Mucosa of gallbladder (tissue), 1 donor: ENCODE data around the gene KCTD1. TPM values are rescaled to one million over a fixed set of nuclear protein-coding genes. Genes with fewer than 3 reads are reported as not detected.

Source experiments
- DNase-seq: peaks from one replicate; pipeline ENCODE4 v3.0.0-alpha.2; 2020; ENCODE audit warnings: low spot score
- total RNA-seq: library from RNA; stranded (reverse); gene quantifications from one replicate; pipeline ENCODE4 v1.2.1, GENCODE V29; 2021
- donor health status: DM: no; HTN: no; CAD: no.

KCTD1 gene
- total RNA-seq, 1 donor from 2014 or later = 21.4 TPM

DNA sequence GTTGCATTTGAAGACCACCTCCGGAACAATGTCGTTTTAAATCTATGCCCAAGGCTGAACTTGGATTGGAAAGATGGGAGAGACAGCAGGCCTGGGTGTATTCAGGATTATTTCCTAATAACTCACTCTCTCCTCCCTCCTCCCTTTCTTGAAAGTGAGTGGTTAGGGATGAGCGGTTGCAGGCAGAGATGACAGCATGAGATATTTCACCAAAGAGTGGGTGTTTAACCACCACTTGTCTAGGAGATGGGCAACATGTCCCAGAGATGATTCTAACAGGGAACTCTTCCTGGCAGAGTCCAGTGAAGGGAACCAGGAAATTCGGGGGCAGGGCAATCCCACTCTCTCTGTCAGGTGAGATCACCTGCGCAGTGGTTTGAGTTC lies 123.2 kb downstream of the KCTD1 start:
- no peak for DNase-seq

DNA sequence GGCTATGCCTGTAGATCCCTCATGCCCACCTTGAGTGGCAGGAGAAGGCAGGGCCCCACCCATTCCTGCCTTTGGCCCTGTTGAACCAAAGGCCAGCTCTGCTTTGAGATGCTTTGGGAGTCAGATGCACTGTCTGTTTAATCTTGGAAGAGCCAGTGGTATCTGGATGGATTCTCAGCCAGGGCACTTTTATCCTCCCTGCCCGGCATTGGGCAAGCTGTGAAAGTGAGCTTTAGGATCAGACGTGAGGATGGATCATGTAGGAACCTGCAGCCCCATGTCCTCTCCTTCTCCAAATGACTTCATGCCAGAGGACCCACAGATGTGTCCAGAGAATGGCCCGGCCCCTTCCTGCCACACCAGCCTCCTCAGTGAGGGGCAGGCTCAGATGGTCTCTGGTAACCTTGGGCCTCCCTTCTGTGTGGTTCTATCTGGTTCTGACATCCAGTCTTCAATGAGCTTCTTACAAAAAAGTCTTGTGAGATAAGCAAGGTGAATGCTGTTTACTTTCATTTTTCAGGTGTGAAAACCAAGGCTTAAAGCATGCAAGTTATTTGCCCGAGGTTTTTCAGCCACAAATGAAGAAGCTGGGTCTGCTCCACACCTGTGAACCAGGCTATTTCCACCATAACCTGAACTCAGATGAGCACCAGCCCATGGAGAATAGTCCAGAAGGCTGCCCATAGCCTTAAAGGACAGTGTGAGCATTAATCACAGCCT lies 123.8 kb downstream of the KCTD1 start:
- no peak for DNase-seq

DNA sequence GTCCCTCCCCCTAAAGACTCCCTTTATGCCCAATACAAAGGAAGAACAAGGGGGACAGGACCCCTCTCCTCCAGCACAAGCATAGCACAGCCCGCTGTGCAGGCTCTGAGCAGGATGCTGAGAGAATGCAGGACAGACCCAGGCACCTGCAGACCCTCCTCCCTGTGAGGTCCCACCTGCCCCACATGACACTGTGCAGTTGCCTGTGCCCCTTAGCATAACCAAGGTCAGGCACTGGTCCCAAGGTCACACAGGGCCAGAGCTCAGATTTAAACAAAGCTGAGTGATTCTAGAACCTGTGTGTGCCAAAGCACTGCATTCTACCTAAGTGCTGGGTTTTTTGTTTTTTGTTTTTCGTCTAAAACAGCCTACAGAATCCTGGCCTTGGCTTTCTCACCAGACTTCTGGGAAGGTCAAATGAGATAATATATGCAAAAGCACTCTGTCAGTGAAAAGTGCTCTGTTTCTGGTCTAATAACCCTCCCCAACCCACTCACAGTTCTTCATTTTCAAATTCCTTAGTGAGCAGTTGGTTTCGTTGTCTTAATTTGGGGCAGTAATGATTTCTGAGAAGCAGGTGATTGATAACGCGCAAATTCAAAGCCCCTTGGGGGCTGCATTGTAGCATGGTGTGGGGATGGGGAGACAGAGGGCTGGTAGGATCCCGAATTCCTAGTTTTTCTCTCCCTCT lies 125.7 kb downstream of the KCTD1 start:
- no peak for DNase-seq

DNA sequence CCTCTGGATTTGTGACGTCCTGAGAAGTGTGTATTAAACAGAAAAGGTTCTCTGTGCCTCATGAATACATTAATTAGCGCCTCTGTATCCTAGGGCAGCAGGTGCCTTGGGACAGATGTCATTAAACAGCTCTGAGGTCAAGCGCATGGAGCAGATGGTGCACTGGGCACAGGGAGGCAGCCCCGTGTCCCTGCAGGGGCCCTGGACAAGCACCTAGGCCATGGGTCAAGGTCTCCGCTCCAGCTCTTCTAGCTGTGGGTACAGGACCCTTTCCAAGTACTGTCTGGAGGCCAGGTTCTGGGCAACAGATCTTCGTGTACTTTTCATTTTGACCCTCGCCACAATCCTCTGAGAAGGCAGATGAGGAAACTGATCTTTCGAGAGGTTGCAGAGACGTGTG lies 126.4 kb downstream of the KCTD1 start:
- DNase-seq = no peak

DNA sequence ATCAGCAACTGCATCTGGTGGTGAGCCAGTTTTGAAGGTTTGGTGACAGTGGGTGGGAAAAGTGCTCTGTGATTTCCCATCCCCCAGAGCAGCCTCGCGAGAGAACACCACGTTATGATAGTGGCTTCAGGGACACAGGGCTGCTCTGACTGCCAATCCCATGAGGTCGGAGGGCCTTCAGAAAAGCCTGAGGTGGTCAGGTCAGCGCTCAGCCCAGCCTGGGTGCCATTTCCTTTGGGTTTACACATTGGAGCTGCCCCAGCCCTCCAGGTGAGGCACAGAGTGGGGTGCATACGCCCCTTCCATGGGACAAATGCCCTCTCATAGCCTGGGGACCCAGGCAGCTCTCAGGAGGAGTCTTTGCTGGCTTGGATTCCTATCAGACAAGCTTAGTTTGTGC lies 126.8 kb downstream of the KCTD1 start:
- DNase-seq = peak; percentile 3

DNA sequence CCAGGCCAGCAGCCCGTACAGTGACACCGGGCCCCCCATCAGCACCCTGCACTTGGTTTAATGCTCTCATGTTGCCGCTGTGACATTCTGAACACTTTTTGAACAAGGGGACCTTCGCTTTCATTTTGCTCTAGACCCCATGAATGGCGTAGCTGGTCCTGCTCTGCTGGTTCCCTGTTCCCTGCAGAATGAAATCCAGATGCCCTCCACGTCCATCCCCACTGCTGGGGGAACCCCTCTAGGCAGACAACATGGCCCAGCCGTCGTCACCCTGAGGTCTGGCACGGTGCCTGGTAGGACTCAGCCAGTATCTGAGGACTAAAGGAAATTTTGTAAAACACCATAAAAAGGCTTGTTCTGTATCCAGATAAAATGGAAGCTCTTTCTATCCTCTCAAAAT lies 128.6 kb downstream of the KCTD1 start:
- no peak for DNase-seq

DNA sequence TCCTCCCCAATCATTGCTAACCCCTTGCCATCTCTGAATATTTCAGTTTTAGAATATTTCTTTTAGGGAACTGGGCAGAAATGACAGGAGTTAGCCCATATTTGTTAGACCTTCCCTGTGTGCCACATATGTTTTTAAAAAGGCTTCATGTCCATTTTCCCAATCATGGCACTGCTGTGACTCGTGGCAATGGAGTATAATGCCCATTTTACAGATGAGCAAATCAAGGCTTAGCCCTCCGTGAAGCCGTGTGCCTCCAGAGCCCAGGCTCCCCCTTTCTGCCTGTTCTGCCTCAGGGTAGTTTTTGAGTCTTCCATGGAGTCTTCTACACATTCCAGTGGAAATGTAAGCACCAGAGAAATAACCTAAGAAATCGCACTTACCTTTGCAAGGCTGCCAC lies 130.1 kb downstream of the KCTD1 start:
- no peak for DNase-seq

DNA sequence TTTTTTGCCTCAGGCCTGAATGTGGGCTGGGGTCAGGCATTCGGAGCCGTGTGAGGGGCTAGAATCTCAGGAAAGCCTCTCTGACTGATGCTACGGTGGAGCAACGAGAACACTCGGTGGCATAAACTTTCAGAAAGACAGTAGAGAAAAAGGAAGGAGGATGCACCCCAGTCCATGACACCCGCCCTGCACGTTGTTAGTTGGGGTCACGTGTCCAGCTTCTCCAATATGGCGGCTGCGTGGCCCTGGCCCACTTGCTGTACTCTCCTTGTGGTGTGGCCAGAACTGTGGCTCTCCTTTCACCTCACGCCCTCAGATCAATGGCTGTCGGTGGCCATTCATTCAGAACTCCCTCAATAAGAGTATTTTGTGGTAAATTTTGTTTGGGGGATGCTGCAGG lies 131.2 kb downstream of the KCTD1 start:
- no peak for DNase-seq

DNA sequence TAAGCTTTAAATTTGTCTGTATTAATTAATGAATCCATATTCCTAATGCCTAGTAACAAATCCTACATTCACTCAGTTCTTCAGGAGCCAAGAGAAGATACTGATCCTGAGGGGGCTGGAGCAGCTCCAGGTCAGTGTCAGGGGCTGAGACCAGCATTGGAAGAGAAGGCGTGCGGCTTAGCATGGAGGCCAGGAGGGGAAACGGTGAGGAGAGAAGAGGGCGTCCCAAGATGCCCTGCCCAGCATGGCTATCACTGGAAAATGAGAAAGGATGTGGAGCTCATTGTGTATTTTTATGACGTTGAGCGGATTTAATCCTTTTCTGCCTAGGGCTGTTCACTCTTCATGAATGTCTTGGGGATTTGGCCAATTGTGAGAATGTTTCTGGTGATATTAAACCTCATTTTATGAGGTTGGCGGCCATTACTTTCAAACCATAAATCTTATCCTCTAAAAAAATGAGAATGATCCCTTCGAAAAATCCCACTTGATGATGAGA lies 131.7 kb downstream of the KCTD1 start:
- DNase-seq = no peak

DNA sequence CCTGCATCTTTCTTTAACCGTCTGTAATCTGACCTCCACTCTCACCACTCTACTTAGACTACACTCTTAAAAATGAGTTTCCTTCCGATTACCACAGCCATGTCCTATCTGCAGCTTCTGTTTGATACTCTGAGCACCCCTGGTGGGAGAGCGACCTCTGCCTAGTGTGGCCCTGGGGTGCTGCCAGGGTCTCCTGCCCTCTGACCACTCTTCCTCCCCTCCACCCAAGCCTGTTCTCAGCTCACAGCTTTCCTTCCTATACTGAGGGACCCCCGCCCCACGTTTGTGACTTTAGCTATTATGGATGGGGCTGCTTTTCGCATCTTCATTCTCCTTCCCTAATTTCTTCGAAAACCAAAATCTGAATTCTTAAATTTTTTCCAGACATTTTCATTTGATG lies 132.7 kb downstream of the KCTD1 start:
- DNase-seq = no peak

DNA sequence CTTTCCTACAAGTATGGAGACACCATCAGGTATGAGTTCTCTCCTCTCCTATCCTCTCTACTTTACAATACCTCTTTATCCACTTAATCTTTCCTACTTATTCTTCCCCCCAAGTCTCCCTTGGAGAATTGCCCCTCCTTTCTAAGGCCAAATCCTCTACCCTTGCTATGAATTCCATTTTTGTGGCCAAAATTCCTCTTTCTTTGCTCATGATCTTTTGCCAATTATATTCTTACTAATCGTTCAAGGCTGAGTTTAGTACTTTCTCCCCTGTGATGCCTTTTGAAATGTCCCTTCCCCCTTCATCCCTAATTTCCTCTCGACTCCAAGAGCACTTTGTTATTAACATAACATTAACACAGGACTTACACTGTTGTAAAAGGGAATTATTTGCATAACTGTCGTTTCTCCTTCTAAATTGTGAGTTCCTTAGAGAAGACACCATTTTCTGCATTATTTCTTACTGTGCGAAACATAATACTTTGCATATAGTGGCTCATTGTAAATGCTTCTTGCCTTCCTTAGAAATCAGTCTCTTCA lies 133.4 kb downstream of the KCTD1 start:
- no peak for DNase-seq

DNA sequence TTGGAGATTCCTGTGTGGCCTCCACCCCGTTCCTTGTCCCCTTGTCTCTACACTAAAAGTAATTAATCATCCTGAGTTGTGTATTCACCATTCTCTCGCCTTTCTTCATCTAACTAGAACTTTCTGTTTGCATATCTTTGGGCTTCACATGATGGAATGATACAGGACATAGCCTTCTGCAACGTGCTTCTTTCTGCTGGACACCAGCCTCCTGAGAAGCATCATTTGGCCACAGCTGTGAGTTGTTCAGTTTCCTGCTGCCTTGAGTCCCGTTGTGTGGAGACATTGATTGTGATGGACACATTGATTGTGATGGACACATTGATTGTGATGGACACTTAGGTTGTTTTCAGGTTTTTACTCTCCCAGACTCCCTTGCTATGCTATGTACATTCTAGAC lies 139.3 kb downstream of the KCTD1 start:
- no peak for DNase-seq

DNA sequence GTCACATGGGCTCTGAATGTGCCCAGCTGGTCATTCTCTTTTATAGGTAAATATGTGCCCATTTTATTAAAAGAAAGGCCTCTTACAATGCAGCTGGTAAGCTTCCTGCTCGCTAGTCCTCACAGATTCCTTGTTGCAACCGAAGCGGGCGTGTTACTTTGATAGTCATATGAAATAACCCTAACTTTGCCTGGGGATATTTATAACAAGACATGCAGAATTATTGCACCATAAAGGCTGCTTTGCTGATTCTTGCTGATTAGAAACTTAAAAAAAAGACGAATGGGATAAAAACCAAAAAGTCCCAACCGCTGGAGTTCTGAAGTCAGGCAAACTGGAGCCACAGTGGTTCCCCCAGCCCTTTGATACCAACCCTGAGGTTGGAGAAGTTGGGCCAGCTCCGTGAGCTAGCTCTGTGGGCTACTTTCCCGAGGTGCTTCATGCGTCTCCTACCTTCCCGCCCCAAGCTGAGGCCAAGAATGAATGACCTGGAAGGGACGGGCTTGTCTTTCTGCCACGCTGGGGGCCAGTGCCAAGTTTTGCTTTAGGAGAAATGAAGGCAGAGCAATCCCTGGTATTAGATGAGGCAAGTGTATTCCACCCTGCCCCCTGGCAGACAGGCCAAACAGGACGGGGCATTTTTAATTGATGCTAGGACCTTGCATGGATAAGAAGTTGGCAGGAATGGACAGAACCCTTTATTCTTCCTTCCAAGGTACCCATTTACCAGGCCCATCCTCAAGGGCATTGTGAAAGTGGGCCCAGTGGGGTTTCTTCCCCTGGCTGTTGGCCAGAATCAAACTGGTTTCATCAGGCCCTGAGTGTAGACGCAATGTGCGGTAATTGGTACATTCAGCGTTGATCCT lies 140.4 kb downstream of the KCTD1 start:
- no peak for DNase-seq

DNA sequence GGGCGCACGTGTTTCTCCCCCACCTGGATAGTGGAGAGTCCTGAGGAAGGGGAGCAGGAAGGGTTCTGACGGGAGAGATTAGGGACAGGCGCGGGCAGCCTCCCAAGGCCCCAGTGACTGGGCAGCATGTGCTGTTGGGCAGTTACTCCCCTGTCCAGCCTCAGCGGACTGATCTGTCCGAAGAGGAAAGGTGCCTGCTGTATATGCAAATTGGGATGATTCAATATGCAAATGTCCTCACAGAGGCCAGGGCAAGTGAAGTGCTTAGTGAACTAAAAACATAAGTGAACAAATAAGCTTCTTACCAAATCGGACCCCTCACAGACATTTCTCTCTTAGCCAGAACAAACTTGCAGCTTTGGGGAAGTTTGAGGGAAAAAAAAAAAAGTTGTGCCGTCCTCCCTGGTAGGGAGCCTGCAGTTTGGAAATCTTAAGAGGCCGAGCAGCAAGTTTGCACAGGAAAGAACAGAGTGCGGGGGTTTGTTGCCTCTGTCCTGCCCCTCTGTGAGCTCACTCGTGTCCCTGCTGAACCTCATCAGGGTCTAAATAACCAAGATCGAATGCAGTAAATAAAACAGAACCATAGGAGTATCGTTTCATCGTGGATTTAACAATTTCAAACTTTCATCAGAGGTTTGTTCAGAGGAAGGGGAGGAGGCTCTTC lies 141.4 kb downstream of the KCTD1 start:
- DNase-seq = no peak

DNA sequence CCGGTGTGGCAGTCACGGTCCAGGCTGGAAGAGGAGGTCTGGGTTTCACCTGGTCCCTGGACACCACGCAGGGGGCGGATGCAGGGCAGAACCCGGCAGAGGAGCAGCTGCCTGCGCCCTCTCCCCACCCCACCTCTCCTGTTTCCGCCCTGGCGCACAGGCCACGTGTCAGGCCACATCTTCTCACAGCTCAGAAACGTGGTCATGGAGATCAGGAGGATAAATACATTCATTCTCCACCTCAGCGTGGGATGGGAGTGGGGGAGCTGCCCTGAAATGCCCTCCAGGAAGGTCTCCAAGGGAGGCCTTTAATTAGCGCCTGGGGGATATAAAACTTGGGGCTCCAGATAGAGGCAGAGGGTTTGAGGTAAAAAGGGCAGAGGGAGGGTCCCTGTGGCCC lies 142.0 kb downstream of the KCTD1 start:
- DNase-seq = no peak

DNA sequence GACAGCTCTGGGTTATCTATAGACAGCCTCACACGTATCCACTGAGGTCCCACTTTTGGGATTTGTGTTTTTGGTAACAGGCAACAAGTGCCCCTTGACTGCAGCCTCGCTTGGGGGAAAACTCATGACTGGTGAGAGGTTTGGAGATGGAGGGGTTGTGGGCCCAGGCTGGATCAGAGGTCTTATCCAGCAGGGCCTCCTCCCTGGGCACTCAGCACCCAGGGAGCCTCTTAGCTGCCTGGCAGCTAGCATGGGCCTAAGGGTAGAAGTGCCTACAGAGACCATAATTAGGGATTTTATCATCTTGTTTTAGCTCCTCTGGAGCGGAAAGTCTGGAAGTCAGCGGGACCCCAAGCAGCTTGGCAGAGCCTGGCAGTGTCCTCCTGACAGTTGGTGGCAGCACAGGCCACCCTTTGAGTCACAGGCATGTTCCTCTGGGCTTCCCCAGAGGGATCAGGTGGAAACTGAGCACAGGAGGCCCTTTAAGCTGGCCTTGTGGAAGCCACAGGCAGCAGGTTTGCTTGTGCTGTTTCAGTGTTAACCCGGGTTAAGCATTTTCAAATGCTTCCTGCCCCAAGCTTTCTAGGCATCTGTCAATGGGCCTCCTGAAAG lies 143.1 kb downstream of the KCTD1 start:
- no peak for DNase-seq
